Suprapubic skin (tissue), 4 donors: ENCODE results near the gene RNF40.

Experiments
- CTCF ChIP-seq, 2 donors: fragments of 200-600 bp in 1 of 2; fragments of 450-650 bp in 1 of 2; sonication (generic) in 1 of 2; IDR thresholded peaks; one replicate each; pipeline ENCODE4 v1.5.1; 2016 to 2019; ENCODE audit warnings: antibody characterized with exemption in 2 of 2, mild to moderate bottlenecking in 1 of 2, moderate library complexity in 1 of 2
- EP300 ChIP-seq: sonication (generic); formaldehyde crosslinking; IDR thresholded peaks from one replicate; pipeline ENCODE4 v1.6.1; 2017; ENCODE audit warnings: antibody characterized with exemption
- POLR2A ChIP-seq, 2 donors: fragments of 450-650 bp; IDR thresholded peaks; one replicate each; pipeline ENCODE4 v1.6.1; 2017; ENCODE audit warnings: antibody characterized with exemption in 2 of 2, mild to moderate bottlenecking in 2 of 2, moderate library complexity in 2 of 2
- POLR2AphosphoS5 ChIP-seq, 3 donors: sonication (generic); formaldehyde crosslinking; IDR thresholded peaks; one replicate each; pipeline ENCODE4 v1.6.1; 2017; ENCODE audit warnings: antibody characterized with exemption in 3 of 3

- TF ChIP-seq CTCF (IDR thresholded peaks at IDR 0.05) (no peak), POLR2A (IDR thresholded peaks at IDR 0.05) (no peak), EP300 (no peak), POLR2AphosphoS5 (IDR thresholded peaks at IDR 0.05) (no peak)
These were observed 32.5 kb downstream of the RNF40 start for GRCh38 chr16:30794634-30795033.
